Measurements from ENCODE around the gene ABHD17C. TPM values are rescaled to one million over a fixed set of nuclear protein-coding genes. Genes with fewer than 3 reads are reported as not detected.

Gene ABHD17C
- total RNA-seq, 2 experiments from 2014 or later, result 1.5 to 2.2 TPM

DNA sequence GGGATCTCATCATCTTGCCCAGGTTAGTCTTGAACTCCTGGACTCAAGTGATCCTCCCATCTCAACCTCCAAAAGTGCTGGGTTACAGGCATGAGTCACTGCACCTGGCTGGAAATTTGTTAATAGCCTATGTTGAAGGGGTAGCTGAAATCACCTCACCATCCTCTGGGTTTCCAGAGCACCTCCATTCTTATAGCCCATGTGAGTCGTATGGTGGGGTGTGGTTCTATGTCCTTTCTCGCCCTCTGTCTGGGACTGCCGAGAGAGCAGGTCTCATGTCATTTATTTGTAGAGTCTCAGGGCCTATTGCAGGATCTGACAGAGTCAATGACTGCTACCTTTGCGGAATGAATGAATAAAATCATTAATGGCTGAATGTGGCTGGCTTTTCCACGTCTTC, 105.0 kb downstream of the ABHD17C start:
- no peak overlapping the region for H3K27ac Mint-ChIP-seq
- H3K4me3 Mint-ChIP-seq, result no peak overlapping the region
- no peaks in the 10 kb centered on the region for H3K9me3 Mint-ChIP-seq (ENCODE audit: low read depth)
- no peaks in the 10 kb centered on the region for H3K36me3 Mint-ChIP-seq
- ATAC-seq, result no peak
- H3K27me3 Mint-ChIP-seq, result peaks cover 20% of the 10 kb centered on the region
- CTCF ChIA-PET, result no interaction called here
- peaks cover 13% of the 10 kb centered on the region for H3K4me1 Mint-ChIP-seq
- DNase-seq, result no peak

DNA sequence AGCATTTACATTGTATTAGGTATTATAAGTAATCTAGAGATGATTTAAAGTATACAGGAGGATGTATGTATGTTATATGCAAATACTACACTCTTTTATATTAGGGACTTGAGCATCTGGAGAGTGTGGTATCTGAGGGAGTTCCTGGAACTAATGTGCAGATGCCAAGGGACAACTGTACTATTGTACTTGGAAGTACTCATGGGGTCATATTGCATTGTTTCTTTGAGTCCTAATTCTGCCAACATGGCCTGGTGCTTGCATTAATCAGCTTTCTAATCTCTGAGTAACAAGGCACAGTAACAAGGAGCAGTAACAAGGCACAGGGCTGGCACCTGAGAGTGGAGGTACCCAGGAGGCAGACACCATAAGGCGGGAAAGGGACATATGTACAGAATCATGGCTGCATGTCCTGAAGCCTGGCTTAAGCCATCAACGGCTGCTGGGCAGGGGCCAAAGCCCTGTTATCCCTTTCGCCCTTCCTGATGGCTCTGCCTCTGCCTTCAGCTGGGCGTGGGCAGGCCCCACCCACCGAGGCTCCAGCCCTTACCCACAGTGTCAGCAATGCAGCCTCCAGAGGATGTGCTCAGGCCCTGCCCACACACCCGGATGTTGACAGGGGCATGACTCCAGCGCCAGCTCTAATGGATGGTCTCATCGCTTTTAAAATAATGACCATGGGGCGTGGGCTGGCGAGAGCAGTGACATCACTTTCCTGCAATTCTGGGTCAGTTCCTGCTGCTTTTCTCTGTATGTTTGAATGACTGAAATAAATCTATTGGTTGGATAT, 107.0 kb downstream of the ABHD17C start:
- CTCF ChIA-PET, result interaction anchor here (0.9 kb wide), 1 partner anchor 26 kb away, joined by 3 read pairs; no protein-coding TSS in a partner anchor
- Mint-ChIP-seq H3K4me1 (peaks cover 16% of the 10 kb centered on the region), H3K27ac (no peak overlapping the region)

DNA sequence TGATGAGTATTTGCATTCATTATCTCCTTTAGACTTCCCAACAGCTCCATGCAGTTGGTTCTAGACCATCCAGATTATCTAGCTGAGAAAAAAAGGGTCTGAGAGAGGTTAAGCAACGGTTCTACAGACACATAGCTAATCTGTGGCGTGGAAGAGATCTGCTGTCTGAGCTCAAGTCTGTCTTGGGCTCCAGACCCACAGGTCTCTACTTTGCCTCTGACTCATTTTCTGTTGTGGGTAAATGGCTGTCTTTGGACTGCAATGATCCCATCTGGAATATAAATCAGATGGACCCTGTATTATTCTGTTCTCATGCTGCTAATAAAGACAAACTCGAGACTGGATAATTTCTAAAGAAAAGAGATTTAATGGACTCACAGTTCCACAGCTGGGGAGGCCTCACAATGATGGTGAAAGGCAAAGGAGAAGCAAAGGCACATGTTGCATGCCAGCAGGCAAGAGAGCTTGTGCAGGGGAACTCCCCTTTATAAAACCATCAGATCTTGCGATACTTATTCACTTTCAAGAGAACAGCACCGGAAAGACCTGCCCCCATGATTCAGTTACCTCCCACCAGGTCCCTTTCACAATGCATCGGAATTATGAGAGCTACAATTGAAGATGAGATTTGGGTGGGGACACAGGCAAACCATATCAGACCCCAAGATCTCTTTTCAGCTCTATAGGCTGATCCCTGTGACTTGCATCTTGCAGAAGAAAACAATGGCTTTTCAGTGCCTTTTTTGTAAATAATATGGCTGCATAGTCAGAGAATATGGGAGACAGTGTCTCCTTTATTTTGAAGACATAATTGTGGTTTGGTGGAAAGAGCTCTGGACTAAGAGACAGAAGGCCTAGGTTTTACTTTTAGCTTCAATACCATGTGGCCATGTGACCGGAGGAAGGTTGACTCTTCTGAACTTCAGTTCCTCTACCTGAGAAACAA, 108.7 kb downstream of the ABHD17C start:
- no peaks in the 10 kb centered on the region for H3K36me3 Mint-ChIP-seq
- H3K27me3 Mint-ChIP-seq, result peaks cover 31% of the 10 kb centered on the region
- peaks cover 16% of the 10 kb centered on the region for H3K4me1 Mint-ChIP-seq
- no peaks in the 10 kb centered on the region for H3K9me3 Mint-ChIP-seq (ENCODE audit: low read depth)
- CTCF ChIA-PET, result interaction anchor here (1.7 kb wide), 1 partner anchor 17 kb away, joined by 4 read pairs; no protein-coding TSS in a partner anchor
- no peak overlapping the region for H3K4me3 Mint-ChIP-seq
- ATAC-seq (peak; percentile 42), DNase-seq (peak; percentile 45)
- H3K27ac Mint-ChIP-seq, result no peak overlapping the region

More for the DNA sequence above, 107.0 kb downstream of the ABHD17C start:
- Mint-ChIP-seq H3K9me3 (ENCODE audit: low read depth) (no peaks in the 10 kb centered on the region), H3K4me3 (no peak overlapping the region), H3K36me3 (no peaks in the 10 kb centered on the region), H3K27me3 (peaks cover 23% of the 10 kb centered on the region)
- ATAC-seq (no peak), DNase-seq (no peak)

DNA sequence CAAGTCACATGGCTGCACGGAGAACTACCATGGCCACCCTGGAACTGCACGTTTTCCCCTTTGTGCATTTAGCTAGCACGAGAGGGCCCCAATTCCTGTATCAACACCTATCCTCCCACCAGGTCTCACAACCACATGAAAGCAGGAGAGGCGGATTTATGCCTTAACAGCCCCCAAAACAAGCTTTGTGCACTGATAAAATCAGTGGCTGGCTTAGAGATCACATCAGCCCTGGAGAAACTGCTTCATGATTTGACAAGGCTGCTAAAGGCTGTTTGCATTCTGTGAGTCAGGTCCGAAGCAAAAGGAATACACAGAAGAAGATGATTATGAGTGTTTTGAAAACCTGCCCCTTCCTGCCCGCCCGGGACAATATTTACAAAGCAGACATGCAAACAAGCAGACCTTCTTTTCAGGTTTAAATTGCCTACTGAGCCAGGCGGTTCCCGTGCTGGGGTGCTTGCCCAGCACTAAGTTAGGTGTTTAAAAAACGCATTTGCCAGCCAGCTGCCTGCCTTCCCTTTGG, 109.9 kb downstream of the ABHD17C start:
- peaks cover 31% of the 10 kb centered on the region for H3K27me3 Mint-ChIP-seq
- CTCF ChIA-PET, result no interaction called here
- no peaks in the 10 kb centered on the region for H3K9me3 Mint-ChIP-seq (ENCODE audit: low read depth)
- ATAC-seq (no peak), DNase-seq (no peak)
- peak overlapping the region; percentile 37 for H3K27ac Mint-ChIP-seq
- no peaks in the 10 kb centered on the region for H3K36me3 Mint-ChIP-seq
- H3K4me3 Mint-ChIP-seq, result no peak overlapping the region
- H3K4me1 Mint-ChIP-seq, result peaks cover 16% of the 10 kb centered on the region

Other genes starting within 250 kb of the ABHD17C start
- gene CEMIP, start 84.1 kb downstream of the ABHD17C start, total RNA-seq, result not detected

Data from activated CD8-positive, alpha-beta memory T cell treated with anti-CD3 and anti-CD28 coated beads, Interleukin-2, amount 10 ng/mL, durations not matched to agents 7 days and 5 days (primary cell).